KMS-11 (cell line): ENCODE results near the gene RELT.

ENCODE experiments used
- H2AFZ ChIP-seq: fragments of 200-600 bp; sonication (generic); 2 replicates; pipeline ENCODE4 v1.6.1; 2016; ENCODE audit warnings: antibody characterized with exemption, mixed run types, low read depth
- H3K27ac ChIP-seq: fragments of 200-600 bp; sonication (generic); 2 replicates; pipeline ENCODE4 v1.6.1; 2016; ENCODE audit warnings: mild to moderate bottlenecking, mixed run types
- H3K27me3 ChIP-seq: fragments of 200-600 bp; sonication (generic); 2 replicates; pipeline ENCODE4 v1.6.1; 2017; ENCODE audit warnings: mild to moderate bottlenecking, low read depth, mixed run types, moderate library complexity; ENCODE audit not compliant: insufficient read depth
- H3K36me3 ChIP-seq: fragments of 200-600 bp; sonication (generic); 2 replicates; pipeline ENCODE4 v1.6.1; 2017; ENCODE audit warnings: mild to moderate bottlenecking, mixed run types; ENCODE audit not compliant: insufficient read depth
- H3K4me1 ChIP-seq: fragments of 200-600 bp; sonication (generic); 2 replicates; pipeline ENCODE4 v1.6.1; 2016; ENCODE audit warnings: mild to moderate bottlenecking, low read depth, mixed run types; ENCODE audit not compliant: poor library complexity, severe bottlenecking
- H3K4me2 ChIP-seq: fragments of 200-600 bp; sonication (generic); 2 replicates; pipeline ENCODE4 v1.7.0; 2016; ENCODE audit warnings: mild to moderate bottlenecking, mixed run types
- H3K4me3 ChIP-seq: fragments of 200-600 bp; sonication (generic); IDR thresholded peaks from 2 replicates; pipeline ENCODE4 v1.6.1; 2017; ENCODE audit warnings: low read depth, low read length, mixed read lengths; ENCODE audit not compliant: insufficient read depth
- H3K79me2 ChIP-seq: fragments of 200-600 bp; sonication (generic); 2 replicates; pipeline ENCODE4 v1.6.1; 2016; ENCODE audit warnings: low read depth, mixed run types; ENCODE audit not compliant: insufficient read depth
- H3K9ac ChIP-seq: fragments of 200-600 bp; sonication (generic); 2 replicates; pipeline ENCODE4 v1.6.1; 2016; ENCODE audit warnings: mild to moderate bottlenecking, mixed run types
- H4K20me1 ChIP-seq: fragments of 200-600 bp; sonication (generic); 2 replicates; pipeline ENCODE4 v1.6.1; 2016; ENCODE audit warnings: mild to moderate bottlenecking, mixed run types; ENCODE audit not compliant: insufficient read depth
- CTCF ChIP-seq: fragments of 200-600 bp; sonication (generic); conservative IDR thresholded peaks from 2 replicates; pipeline ENCODE4 v1.6.1; 2017; ENCODE audit warnings: low read depth, mild to moderate bottlenecking, antibody characterized with exemption, low read length, moderate library complexity, mixed read lengths

The RELT gene

DNA sequence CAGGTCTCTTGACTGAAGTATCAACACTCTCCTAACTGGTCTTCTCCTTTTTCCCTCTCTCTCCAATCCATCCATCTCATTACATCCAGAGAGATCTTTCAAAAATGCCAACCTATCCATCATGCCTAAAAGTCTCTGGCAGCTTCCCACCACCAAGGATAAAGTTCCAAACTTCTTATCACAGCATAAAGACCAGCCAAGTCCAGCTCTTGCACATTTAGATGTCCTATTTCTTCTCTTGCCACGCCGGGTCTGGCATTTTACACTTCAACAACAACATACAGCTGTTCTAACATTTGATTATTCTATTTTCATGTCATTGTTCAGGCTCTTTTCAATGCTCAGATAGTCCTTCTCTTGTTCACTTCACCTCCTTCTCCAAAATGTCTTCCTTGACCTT, 70.6 kb downstream of the RELT start:
- H3K36me3 ChIP-seq: no peaks in the 10 kb centered on the region
- H3K27me3 ChIP-seq: no peaks in the 10 kb centered on the region
- H3K27ac ChIP-seq: no peak overlapping the region
- no peak overlapping the region for H3K4me2 ChIP-seq
- no peaks in the 10 kb centered on the region for H3K79me2 ChIP-seq
- H3K4me1 ChIP-seq: no peaks in the 10 kb centered on the region
- no peak for TF ChIP-seq CTCF
- no peaks in the 10 kb centered on the region for H4K20me1 ChIP-seq
- no peak overlapping the region for H3K9ac ChIP-seq
- H3K4me3 ChIP-seq: no peak overlapping the region
- H2AFZ ChIP-seq: no peak overlapping the region
